ENCODE results near the gene ZNF581.

Gene ZNF581

DNA sequence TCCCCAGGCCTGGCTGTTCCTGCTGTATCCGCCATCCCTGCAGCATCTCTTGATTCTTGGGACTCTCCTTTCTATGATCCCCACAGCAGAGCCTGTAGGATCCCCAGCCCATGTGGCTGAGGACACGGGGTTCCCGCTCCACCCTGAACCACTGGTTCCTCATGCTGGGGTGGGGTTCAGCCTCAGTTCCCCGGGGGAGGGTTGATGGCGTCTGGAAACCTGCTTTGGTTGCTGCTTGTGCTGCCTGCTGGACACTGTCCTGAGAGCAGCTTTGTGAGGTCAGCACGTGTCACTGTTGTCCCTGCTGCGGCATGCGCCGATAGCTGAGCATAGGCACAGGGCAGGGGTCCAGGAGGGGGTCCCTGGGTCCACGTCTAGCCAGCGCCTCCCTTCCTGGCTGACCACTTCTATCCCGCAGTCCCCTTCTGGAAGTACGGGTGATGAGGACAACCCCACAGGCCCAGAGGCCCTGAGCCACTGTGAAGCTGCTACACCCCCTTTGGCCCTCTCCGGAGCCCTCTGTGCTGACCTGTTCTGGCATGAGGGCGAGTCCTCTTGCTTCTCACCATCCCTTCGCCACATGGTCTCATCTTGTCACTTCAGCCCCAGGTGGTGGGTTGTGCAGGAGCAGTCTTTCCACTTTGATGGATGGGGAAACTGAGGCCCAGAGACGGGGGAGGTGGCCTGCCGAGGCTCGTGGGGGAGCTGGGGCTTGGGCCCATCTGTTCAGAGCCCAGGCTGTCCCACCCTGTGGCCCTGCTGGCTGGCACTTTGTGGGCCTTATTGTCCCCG, 37.1 kb downstream of the ZNF581 start:
- DNase-seq (ENCODE audit: low read depth in 2 of 2): no peak

- DNase-seq (ENCODE audit: low read depth in 2 of 2): no peak
Observed at GRCh38 chr19:55681131-55682092, 38.0 kb downstream of the ZNF581 start.

DNA sequence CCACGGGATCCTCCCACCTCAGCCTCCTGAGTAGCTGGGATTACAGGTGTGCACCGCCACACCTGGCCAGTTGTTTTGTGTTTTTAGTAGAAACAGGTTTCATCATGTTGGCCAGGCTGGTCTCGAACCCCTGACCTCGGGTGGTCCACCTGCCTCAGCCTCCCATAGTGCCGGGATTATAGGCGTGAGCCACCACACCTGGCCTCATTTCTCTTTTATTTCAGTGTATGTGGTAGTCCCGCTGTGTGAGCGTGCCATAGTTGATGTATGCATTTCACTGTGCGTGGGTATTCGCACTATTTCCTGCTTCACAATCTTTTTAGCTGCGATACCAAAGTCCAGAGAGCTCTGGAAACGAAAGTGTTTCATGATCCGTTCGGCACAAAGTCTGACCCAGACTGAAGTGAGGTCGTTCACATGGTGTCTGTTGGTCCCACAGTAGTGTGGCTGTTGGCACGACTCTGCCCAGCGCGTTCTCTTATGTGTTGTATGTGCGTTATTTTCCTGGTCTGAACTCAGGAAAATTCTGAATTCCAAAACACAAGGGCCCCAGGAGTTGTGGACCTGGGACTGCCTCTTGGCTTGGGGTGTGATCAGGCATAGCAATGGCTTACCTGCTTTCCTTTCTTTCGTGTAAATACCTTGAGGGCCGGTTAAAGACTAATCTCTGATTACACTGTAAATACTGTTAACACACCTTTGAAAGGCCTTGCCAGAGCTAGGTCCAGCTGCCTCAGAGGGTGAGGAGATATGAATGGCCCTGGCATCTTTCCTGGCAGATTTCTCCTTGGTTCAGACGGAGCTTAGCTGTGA, 40.2 kb downstream of the ZNF581 start:
- no peak for DNase-seq (ENCODE audit: low read depth in 2 of 2)

DNA sequence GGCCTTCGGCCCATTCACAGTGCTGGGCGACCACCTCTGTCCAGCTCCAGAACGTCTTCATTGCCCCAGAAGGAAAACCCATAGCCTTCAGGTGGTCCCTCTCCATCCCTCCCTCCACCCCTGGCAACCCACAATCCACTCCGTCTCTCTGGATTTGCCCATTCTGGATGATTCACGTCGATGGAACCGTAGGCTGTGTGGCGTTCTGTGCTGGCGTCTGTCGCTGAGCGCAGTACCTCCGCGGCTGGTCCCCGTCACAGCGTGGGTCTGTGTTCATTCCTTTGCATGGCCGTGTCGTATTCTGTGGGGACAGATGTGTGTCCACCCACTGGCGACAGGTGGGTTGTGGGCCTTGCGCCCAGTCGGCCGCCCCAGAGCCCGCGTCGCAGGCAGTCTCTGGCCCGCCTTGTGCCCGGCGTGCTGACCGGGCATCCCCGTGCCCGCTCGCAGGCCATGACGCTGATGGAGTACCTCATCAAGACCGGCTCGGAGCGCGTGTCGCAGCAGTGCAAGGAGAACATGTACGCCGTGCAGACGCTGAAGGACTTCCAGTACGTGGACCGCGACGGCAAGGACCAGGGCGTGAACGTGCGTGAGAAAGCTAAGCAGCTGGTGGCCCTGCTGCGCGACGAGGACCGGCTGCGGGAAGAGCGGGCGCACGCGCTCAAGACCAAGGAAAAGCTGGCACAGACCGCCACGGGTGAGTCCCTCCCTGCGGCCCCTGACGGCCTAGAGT, 41.7 kb downstream of the ZNF581 start:
- no peak for DNase-seq (ENCODE audit: low read depth in 2 of 2)

GRCh38 chr19:55685776-55686175, 42.3 kb downstream of the ZNF581 start:
- DNase-seq (ENCODE audit: low read depth in 2 of 2): no peak

DNA sequence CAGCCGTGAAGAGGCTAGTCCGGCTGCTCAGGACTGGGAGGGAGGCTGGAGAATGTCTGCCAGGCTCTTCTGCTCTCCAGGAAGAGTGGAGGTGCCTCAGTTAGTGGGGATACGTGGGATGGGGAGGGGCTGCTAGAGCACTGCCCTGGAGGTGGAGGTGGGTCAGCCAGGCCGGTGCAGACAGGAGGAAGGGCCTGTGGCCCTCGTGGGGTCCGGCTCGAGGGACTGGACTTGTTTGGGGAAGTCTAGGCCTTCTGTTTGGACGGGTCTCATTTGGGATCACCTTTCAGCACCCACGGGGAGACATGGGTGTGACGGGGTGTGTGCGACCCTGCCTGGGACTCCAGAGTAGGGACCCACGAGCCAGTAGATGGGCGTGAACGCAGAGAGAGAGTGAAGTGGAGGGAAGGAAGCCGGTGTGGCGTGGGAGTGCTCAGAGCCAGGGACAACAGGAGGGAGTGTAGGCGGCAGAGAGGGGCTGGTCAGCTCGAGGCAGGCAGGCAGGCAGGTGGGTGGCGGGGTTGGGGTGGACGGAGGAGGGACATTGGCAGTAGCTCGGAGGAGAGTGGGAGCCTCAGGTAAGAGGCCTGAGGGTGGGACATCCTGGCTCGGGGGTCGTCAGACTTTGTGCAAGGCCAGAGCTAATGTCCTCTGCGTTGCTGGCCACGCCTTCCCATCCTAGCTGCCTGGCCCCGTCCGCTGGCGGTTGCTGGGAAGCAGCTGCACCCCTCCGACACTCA, 43.0 kb downstream of the ZNF581 start:
- no peak for DNase-seq (ENCODE audit: low read depth in 2 of 2)

DNA sequence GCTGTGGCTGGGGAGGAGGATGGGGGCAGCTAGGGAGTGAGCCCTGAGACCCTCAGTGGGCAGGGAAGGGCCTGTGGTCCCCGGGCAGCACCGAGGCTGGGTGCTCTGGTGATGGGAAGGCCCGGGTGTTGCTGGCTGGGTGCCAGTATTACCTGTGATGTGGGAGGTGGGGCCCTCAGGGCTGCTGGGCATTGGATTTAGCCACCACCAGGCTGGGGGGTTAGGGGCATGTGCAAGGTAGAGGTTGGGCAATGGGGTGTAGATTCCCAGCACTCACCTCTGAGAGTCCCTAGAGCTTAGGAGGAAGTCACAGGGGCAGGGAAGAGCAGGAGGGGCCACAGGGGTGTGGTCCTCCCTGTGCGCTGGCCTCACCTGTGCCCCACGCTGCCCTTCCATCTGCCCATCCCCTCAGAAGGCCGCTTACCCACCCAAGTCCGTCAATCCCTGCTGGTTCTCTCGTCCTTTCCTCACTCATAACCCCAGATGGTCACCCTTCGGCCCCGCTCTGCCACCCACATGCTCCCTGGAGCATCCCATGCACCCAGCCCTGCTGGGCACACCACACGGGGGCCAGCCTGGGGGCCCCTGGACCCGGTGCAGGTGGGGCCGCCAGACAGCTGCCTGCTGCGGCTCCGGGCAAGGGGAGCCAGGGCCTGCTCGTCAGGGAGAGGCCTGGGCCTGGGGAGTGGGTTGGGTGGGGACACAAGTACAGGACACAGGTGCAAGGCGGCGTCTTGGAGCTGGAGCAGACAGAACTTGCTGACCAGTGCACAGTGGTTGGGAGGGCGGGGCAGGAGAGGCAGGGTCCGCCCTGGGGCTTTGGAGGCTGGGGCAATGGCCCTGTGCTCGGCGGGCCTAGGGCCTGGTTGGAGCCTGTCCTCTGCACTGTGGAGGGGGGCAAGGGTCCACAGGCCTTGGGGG, 44.1 kb downstream of the ZNF581 start:
- DNase-seq (ENCODE audit: low read depth in 2 of 2): no peak

DNA sequence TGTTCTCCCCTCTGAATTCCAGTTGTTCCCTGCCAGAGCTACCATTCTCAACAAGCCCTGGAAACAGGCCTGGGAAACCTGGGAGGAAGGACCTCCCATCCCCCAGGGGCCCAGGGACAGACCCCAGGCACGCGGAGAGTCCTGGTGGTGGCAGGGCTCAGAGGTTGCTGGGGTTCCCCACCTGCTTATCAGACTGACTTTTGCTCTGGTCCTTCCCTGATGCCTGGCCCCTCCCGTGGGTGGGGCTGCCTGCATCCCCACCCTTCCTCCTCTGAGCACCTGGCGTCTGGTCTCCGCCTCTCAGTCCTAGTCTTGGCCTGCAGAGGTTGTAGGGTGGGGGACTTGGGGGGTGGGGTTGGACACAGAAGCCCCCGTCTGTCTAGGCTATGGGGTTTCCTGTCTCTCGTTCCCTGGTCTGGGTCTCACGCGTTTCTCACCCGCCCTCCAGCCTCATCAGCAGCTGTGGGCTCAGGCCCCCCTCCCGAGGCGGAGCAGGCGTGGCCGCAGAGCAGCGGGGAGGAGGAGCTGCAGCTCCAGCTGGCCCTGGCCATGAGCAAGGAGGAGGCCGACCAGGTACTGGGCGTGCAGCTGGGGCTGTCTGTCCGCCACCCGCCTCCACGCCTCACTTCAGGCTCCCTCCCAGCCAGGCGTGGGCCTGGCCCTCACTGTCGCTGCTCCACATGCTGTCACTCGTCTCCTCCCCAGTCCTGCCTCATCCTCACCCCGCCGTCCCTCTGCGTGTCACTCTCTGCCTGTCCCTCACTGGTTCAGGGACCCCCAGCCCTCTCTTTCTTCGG, 45.2 kb downstream of the ZNF581 start:
- no peak for DNase-seq (ENCODE audit: low read depth in 2 of 2)

GRCh38 chr19:55689411-55690108, 46.1 kb downstream of the ZNF581 start:
- no peak for DNase-seq (ENCODE audit: low read depth in 2 of 2)

DNA sequence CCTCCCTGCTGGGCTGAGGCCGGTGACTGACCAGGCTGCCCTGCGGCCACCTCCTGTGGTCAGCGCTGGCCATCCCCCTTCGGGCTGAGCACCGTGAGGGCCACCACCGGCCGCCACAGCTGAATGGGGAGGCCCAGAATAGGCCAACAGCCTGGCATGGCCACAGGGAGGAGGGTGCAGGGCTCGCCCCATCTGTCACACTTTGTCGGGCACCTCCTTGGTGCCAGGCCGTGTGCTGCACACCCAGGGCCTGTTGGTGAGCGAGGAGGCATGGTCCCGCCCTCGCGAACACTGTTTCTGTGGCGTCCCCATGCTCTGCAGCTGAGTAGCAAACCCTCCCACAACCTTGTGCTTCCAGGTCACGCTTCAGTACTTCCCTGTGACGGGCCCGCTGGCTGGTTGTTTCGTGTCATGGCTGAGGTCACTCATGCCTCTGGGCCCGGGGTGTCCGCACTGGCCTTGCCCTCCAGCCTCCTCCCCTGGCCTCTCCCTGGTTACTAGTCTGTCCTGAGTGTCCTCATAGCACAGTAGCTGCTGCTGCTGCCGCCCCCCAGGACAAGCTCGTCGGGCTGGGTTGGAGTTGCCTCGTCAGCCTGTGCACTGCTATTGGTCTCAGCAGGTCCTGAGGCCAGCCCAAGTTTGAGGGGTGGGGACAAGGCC, 46.8 kb downstream of the ZNF581 start:
- no peak for DNase-seq (ENCODE audit: low read depth in 2 of 2)

DNA sequence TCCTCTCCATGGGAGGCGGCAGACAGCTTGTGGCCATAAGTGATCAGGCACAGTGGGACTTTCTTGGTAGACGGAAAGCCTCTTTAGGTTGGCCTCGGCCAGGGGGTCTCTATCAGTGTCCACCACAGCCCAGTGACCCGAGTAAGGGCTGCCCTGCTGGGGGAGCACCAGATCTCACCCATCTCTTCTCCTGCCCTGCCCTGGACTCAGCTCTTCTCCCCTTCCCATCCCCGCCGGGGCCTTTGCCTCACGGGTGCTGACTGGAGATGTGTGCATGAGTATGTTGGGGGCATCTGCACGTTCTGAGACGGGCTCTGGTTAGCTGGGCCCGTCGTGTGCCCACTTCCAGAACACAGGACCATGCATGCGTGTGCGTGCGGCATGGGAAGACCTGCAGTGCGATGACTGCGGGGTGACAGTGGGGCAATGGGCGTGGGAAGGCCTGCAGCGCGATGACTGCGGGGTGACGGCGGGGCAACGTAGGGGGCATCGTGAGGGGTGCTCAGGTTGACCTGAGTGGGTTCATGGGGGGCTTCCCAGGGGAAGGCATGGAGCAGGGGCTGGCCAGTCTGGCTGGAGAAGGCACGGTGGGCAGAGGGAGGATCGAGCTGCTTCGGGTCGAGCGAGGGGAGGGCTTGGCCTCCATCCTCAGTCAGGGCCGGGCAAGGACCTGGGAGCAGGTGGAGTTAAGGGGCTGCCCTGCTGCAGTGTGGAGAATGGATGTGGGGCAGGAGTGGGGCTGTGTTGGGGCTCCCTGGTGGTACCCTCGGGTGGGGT, 47.5 kb downstream of the ZNF581 start:
- DNase-seq (ENCODE audit: low read depth in 2 of 2): no peak

DNA sequence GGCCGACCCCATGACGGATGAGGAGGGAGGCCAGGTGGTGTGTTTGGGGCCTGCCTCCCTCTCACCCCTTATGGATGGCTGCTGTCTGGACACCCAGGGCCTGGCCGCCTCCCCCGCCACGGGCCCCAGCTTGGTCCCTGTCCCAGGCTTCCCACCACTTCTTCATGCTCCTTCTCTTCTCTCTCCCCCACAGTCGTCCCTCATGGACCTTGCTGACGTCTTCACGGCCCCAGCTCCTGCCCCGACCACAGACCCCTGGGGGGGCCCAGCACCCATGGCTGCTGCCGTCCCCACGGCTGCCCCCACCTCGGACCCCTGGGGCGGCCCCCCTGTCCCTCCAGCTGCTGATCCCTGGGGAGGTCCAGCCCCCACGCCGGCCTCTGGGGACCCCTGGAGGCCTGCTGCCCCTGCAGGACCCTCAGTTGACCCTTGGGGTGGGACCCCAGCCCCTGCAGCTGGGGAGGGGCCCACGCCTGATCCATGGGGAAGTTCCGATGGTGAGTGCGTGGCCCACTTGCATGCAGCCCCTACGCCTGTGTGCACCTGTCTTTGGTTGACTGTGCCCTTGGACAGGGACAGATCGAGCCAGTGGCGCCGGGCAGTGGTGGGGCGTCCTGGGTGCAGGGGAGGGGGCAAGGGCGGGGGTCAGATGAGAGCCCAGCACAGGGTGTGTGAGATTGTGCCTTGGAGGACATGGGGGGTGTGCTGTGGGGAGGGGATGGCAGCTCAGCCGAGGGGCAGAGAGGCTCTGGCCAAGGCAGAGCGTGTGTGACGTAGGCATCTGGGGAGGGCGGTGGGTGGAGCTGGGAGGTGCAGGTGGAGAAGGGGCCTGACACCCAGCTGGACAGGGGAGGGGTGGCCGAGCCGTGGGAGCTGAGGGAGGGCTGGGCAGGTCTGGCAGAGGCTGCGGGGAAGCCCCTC, 48.4 kb downstream of the ZNF581 start:
- DNase-seq (ENCODE audit: low read depth in 2 of 2): no peak

- DNase-seq (ENCODE audit: low read depth in 2 of 2): no peak
Observed at GRCh38 chr19:55692681-55693081, 49.2 kb downstream of the ZNF581 start.

DNA sequence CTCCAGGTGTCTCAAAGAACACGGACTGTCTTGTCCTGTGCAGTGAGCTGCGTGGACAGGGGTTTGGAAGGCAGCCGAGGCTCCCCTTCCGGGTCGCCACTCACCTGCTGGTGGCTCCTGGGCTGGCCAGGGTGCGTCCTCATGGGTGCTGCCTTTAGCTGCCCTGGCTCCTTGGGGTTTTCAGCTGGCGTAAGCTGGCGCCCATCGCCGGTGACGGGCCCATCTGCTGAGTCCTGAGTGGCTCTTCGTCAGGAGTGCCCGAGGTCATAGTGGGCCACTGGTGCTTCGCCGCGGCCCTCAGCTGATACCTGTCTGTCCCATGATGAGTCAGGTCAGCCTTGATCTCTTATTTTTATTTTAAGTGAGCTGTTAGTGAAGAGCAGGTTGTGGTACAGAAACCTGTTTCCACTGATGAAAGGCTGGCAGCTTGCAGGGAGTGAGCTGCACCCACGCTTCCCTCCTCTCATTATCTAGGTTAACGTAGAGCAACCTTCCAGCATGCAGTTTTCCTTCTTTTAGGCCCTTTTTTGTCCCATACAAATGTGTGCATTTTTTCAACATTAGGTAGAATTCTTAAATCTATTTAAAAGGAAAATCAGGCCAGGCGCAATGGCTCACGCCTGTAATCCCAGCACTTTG, 50.0 kb downstream of the ZNF581 start:
- DNase-seq (ENCODE audit: low read depth in 2 of 2): no peak

- DNase-seq (ENCODE audit: low read depth in 2 of 2): no peak
Observed at GRCh38 chr19:55694241-55694655, 50.8 kb downstream of the ZNF581 start.

Measured in stimulated activated CD8-positive, alpha-beta memory T cell treated with anti-CD3 and anti-CD28 coated beads, Interleukin-2, amount 100 ng/mL, for 48 hours (primary cell).